Chondrocyte (in vitro differentiated cells): ENCODE results near the gene PPP2R5D. TPM values are rescaled to one million over a fixed set of nuclear protein-coding genes. Genes with fewer than 3 reads are reported as not detected.
"Not testable (repeated sequence)": the region's sequence is repeated elsewhere in the genome, so short reads cannot be mapped to it uniquely, and the experiment has no call there.

Source experiments
- DNase-seq: peaks from one replicate; pipeline ENCODE4 v3.0.0; 2021; ENCODE audit warnings: mixed read lengths, low spot score
- H3K27ac Mint-ChIP-seq: one replicate; pipeline ENCODE4 v1.8.0; 2021; ENCODE audit warnings: mild to moderate bottlenecking, moderate library complexity, mixed read lengths; ENCODE audit not compliant: unreplicated experiment
- H3K27me3 Mint-ChIP-seq: 2 replicates; pipeline ENCODE4 v1.8.0; 2021; ENCODE audit warnings: low read depth, mixed read lengths
- H3K36me3 Mint-ChIP-seq: 2 replicates; pipeline ENCODE4 v1.8.0; 2021; ENCODE audit warnings: low read depth, mixed read lengths
- H3K4me1 Mint-ChIP-seq: 2 replicates; pipeline ENCODE4 v1.8.0; 2021; ENCODE audit warnings: low read depth, mild to moderate bottlenecking, mixed read lengths
- H3K4me3 Mint-ChIP-seq: one replicate; pipeline ENCODE4 v1.8.0; 2021; ENCODE audit warnings: mild to moderate bottlenecking, moderate library complexity, mixed read lengths; ENCODE audit not compliant: unreplicated experiment
- H3K9me3 Mint-ChIP-seq: 2 replicates; pipeline ENCODE4 v1.8.0; 2021; ENCODE audit warnings: low read depth, mixed read lengths
- total RNA-seq: library from RNA; stranded (reverse); gene quantifications from 3 replicates; pipeline ENCODE4 v1.2.1, GENCODE V29; 2021
- TF ChIP-seq, protein P1 (sequence below): fragments of 200-600 bp; sonication (generic); IDR thresholded peaks from 2 replicates; pipeline ENCODE4 v1.5.0; 2021; ENCODE audit warnings: antibody characterized with exemption, mild to moderate bottlenecking, moderate library complexity

PPP2R5D gene
- total RNA-seq, 1 donor from 2014 or later: 39.3 TPM

- no peak overlapping the region for H3K27ac Mint-ChIP-seq
- no peak for DNase-seq
- H3K27me3 Mint-ChIP-seq: no peaks in the 10 kb centered on the region
- H3K4me3 Mint-ChIP-seq: no peak overlapping the region
- H3K4me1 Mint-ChIP-seq: peaks cover 11% of the 10 kb centered on the region
- TF ChIP-seq, protein P1, sequence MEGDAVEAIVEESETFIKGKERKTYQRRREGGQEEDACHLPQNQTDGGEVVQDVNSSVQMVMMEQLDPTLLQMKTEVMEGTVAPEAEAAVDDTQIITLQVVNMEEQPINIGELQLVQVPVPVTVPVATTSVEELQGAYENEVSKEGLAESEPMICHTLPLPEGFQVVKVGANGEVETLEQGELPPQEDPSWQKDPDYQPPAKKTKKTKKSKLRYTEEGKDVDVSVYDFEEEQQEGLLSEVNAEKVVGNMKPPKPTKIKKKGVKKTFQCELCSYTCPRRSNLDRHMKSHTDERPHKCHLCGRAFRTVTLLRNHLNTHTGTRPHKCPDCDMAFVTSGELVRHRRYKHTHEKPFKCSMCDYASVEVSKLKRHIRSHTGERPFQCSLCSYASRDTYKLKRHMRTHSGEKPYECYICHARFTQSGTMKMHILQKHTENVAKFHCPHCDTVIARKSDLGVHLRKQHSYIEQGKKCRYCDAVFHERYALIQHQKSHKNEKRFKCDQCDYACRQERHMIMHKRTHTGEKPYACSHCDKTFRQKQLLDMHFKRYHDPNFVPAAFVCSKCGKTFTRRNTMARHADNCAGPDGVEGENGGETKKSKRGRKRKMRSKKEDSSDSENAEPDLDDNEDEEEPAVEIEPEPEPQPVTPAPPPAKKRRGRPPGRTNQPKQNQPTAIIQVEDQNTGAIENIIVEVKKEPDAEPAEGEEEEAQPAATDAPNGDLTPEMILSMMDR: no peak
- H3K36me3 Mint-ChIP-seq: no peaks in the 10 kb centered on the region
- H3K9me3 Mint-ChIP-seq: no peaks in the 10 kb centered on the region
Measured at GRCh38 chr6:42952389-42952788, 32.0 kb upstream of the PPP2R5D start.

DNA sequence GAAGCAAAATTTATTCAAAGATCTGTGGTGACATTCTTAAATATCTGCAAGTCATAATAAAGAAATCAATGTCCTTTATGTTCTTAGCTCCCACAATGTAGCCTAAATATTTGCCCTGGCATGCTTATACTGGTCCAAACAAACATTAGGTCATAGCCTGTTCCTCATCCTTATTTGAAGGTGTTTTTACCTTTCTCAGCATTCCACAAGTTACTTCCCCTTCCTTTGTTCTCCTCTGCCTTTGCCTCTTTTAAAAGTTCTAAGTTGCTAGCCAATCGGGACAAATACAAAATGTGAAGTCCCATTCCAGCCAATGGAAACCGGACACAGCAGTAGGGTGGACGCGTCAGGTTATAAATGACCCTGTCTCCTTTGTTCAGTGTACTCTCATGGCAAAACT, 30.0 kb upstream of the PPP2R5D start:
- H3K27me3 Mint-ChIP-seq, H3K4me3 Mint-ChIP-seq, H3K9me3 Mint-ChIP-seq, DNase-seq, H3K27ac Mint-ChIP-seq, H3K4me1 Mint-ChIP-seq, H3K36me3 Mint-ChIP-seq: not testable (repeated sequence)

- Mint-ChIP-seq H3K27me3 (no peaks in the 10 kb centered on the region), H3K4me1 (peaks cover 19% of the 10 kb centered on the region), H3K9me3 (no peaks in the 10 kb centered on the region), H3K36me3 (peaks cover 4% of the 10 kb centered on the region), H3K27ac (no peak overlapping the region), H3K4me3 (no peak overlapping the region)
- DNase-seq: no peak
- TF ChIP-seq, protein P1: peak; percentile 16
Measured at GRCh38 chr6:42958125-42958524, 26.2 kb upstream of the PPP2R5D start.

DNA sequence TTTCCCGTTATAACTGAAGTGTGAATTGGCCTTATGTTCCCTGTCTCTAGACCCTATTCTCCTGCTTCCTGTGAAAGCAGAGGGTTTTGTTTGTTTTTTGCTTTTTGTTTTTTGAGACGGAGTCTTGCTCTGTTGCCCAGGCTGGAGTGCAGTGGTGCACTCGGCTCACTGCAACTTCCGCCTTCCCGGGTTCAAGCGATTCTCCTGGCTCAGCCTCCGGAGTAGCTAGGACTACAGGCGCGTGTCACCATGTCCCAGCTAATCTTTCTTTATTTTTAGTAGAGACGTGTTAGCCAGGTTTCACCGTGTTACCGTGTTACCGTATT, 24.5 kb upstream of the PPP2R5D start:
- H3K27me3 Mint-ChIP-seq: no peaks in the 10 kb centered on the region
- no peak for DNase-seq
- peaks cover 4% of the 10 kb centered on the region for H3K36me3 Mint-ChIP-seq
- H3K4me3 Mint-ChIP-seq: peak overlapping the region; percentile 68
- TF ChIP-seq, protein P1: no peak
- H3K27ac Mint-ChIP-seq: no peak overlapping the region
- H3K9me3 Mint-ChIP-seq: no peaks in the 10 kb centered on the region
- H3K4me1 Mint-ChIP-seq: peaks cover 19% of the 10 kb centered on the region

- peaks cover 19% of the 10 kb centered on the region for H3K4me1 Mint-ChIP-seq
- H3K9me3 Mint-ChIP-seq: no peaks in the 10 kb centered on the region
- H3K27me3 Mint-ChIP-seq: no peaks in the 10 kb centered on the region
- H3K36me3 Mint-ChIP-seq: peaks cover 4% of the 10 kb centered on the region
- TF ChIP-seq, protein P1: no peak
- H3K27ac Mint-ChIP-seq: no peak within 1 kb of the TSS
- peak within 1 kb of the TSS; percentile 68 for H3K4me3 Mint-ChIP-seq
- no peak for DNase-seq
Measured at GRCh38 chr6:42960243-42961019, 23.9 kb upstream of the PPP2R5D start, which contains the start of gene GNMT. GNMT (plus strand) TSS chr6:42960754; CDS start chr6:42960768, 14 bp downstream.

DNA sequence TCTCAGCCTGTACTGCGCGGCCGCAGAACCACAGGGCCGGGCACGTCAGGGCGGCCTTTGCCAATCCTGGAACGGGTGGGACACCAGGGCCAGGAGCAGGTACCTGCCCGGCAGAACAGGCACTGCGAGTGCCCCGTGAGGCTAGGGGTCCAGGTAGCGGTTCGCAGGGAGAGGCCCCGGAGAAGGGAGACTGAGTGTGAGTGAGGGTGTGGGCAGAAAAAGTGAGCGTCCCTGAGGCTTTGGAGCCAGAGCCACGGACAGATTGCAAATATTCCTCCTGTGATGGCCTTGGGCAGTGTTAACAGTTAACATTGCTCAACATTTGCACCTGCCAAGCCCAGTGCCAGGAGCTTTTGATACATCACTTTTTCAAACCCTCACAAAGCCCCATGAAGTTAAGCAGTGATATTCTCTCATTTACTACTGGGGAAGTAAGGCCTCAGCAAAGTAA, 23.3 kb upstream of the PPP2R5D start:
- Mint-ChIP-seq H3K27ac (no peak overlapping the region), H3K36me3 (peaks cover 4% of the 10 kb centered on the region), H3K4me1 (peaks cover 19% of the 10 kb centered on the region), H3K9me3 (no peaks in the 10 kb centered on the region), H3K4me3 (peak overlapping the region; percentile 68), H3K27me3 (no peaks in the 10 kb centered on the region)
- DNase-seq: no peak
- TF ChIP-seq, protein P1: no peak
